ENCODE measurements around the gene OCA2. TPM values are rescaled to one million over a fixed set of nuclear protein-coding genes. Genes with fewer than 3 reads are reported as not detected.

The OCA2 gene
- total RNA-seq, 2 experiments from 2014 or later = not detected

DNA sequence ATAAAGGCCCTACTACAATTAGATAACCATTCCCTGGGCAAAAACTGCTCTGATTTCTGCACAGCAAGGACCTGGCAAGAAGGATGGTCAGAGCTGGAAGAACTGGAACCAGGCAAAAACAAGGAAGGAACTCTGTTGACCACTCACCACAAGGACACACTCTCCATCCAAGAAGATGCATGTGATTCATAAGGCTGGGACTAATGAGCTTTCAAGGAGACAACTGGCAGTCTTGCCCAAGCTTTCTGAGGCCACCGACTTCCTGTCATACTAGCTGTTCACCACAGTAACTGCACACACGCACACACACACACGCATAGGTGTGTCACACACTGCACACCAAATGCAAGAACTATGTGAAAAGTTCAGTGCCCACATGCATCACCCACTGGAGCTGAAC lies 256.6 kb downstream of the OCA2 start:
- Mint-ChIP-seq H3K27ac (no peak overlapping the region), H3K9me3 (ENCODE audit: low read depth) (no peaks in the 10 kb centered on the region), H3K36me3 (no peaks in the 10 kb centered on the region), H3K4me1 (no peaks in the 10 kb centered on the region), H3K4me3 (no peak overlapping the region), H3K27me3 (no peaks in the 10 kb centered on the region)
- ATAC-seq (no peak), DNase-seq (no peak)
- CTCF ChIA-PET = no interaction called here

DNA sequence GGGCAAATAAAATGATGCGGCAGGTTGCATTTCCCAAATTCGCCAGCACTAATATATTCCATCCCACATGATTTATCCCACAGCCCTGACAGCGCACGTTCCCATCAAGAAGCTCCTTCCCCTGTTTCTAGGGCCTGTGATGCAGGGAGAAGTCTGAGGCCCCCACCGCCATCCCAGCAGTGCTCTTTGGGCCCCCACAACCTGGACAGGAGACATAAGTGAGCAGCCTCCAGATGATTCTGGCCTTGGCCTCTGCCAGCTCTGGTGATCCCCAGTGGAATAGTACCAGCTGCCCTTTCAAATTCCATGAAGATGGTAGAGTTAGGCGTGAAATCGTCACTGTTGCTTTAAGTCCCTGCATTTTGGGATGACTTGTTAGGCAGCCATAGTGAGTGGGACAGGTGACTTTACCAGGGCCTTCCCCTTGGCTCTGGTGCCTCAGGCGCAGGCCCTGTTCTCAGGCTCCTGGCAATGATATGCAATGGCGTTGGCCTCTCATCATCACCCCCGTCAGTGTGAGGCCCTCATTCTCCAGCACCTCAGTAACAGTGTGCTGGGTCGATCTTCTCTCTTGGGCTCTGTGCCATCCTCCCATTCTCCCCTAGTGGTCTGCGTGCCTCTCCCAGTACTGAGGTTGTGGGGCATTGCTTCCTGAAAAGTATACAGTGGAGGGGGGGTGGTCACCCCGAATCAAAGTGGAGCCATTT lies 263.7 kb downstream of the OCA2 start:
- peaks cover 5% of the 10 kb centered on the region for H3K9me3 Mint-ChIP-seq (ENCODE audit: low read depth)
- H3K36me3 Mint-ChIP-seq = no peaks in the 10 kb centered on the region
- CTCF ChIA-PET = no interaction called here
- H3K27me3 Mint-ChIP-seq = no peaks in the 10 kb centered on the region
- H3K4me1 Mint-ChIP-seq = no peaks in the 10 kb centered on the region
- H3K27ac Mint-ChIP-seq = no peak overlapping the region
- DNase-seq (no peak), ATAC-seq (no peak)
- H3K4me3 Mint-ChIP-seq = no peak overlapping the region

DNA sequence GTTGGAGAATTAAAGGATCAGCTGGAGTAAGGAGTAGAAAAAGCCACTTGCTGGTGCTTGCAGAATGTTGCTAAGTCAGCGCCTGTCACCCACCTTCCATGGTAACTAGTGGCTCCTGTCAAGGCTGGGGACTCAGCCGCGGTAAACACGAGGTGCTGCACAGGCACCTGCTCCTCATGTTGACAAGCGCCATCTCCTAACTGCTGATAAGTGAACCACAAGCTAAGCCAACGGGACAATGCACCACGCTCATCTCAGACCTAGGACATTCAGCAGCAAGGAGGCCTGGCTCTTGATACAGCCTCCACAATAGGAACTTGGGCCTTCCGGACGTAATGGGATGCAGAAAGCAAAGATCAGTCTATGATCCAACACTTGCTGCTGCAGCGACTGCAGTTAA lies 264.4 kb downstream of the OCA2 start:
- DNase-seq (no peak), ATAC-seq (no peak)
- Mint-ChIP-seq H3K36me3 (no peaks in the 10 kb centered on the region), H3K4me3 (no peak overlapping the region), H3K27me3 (no peaks in the 10 kb centered on the region), H3K9me3 (ENCODE audit: low read depth) (peaks cover 5% of the 10 kb centered on the region), H3K4me1 (no peaks in the 10 kb centered on the region), H3K27ac (no peak overlapping the region)
- CTCF ChIA-PET = no interaction called here

DNA sequence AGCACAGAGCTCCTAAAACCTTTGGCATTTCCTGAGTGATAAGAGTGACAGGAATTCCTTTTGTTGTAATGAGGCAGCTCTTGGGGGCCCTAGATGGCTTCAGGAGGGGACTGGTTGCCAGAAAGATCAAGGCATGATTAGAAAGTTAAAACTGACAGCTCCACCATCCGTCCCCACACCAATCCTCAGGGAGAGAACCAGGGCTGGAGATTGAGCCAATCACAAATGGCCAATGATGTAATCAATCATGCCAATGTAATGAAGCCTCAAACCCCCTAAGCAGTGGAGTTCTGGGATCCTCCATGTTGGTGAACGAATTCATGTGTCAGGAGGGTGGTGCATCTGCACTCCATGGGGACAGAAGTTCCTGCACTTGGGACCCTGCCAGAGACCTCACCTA lies 265.1 kb downstream of the OCA2 start:
- Mint-ChIP-seq H3K4me1 (no peaks in the 10 kb centered on the region), H3K36me3 (no peaks in the 10 kb centered on the region), H3K27me3 (no peaks in the 10 kb centered on the region), H3K9me3 (ENCODE audit: low read depth) (peaks cover 7% of the 10 kb centered on the region), H3K4me3 (no peak overlapping the region), H3K27ac (no peak overlapping the region)
- no peak for DNase-seq
- ATAC-seq = no peak
- CTCF ChIA-PET = no interaction called here

DNA sequence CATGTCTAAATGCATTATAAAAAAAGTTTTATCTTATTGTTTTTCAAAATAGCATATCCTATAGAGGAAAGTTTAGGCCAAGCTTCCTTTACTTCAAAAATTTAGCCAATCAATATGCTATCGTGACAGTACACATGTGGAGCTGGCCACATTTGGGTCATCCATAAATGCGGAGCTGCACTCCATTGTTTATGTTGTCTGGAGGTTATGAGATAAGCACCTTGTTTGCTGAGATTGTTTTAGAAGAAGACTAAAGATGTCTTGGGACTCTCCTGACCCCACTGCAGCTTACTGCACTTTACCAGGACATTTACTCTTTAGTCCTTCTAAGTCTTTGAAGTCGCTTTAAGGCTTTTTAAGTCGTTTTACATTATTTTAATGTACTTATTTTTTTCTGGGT lies 265.9 kb downstream of the OCA2 start:
- DNase-seq (no peak), ATAC-seq (no peak)
- Mint-ChIP-seq H3K27me3 (no peaks in the 10 kb centered on the region), H3K36me3 (no peaks in the 10 kb centered on the region), H3K4me1 (no peaks in the 10 kb centered on the region), H3K27ac (no peak overlapping the region), H3K4me3 (no peak overlapping the region), H3K9me3 (ENCODE audit: low read depth) (peaks cover 8% of the 10 kb centered on the region)
- CTCF ChIA-PET = no interaction called here

DNA sequence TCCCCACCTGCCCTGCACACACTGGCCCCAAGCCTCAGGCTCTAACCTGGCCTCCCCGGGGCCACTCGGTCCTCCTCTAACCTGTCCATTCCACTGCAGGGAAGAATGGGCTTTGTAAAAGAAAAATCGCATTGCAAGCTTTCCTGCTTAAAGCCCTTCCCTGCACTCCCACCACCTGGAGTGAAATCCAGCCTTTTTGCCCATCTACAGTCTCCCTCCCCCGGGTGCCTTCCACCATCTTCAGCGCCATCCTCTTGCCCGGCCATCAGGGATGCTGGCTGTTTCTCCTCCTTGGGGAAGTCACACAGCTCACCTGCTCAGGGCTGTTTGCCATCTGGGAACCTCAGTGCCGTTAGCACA lies 266.9 kb downstream of the OCA2 start:
- ATAC-seq = no peak
- Mint-ChIP-seq H3K9me3 (ENCODE audit: low read depth) (peaks cover 8% of the 10 kb centered on the region), H3K4me1 (no peaks in the 10 kb centered on the region), H3K36me3 (no peaks in the 10 kb centered on the region), H3K27ac (no peak overlapping the region), H3K4me3 (no peak overlapping the region), H3K27me3 (no peaks in the 10 kb centered on the region)
- no peak for DNase-seq
- CTCF ChIA-PET = no interaction called here

DNA sequence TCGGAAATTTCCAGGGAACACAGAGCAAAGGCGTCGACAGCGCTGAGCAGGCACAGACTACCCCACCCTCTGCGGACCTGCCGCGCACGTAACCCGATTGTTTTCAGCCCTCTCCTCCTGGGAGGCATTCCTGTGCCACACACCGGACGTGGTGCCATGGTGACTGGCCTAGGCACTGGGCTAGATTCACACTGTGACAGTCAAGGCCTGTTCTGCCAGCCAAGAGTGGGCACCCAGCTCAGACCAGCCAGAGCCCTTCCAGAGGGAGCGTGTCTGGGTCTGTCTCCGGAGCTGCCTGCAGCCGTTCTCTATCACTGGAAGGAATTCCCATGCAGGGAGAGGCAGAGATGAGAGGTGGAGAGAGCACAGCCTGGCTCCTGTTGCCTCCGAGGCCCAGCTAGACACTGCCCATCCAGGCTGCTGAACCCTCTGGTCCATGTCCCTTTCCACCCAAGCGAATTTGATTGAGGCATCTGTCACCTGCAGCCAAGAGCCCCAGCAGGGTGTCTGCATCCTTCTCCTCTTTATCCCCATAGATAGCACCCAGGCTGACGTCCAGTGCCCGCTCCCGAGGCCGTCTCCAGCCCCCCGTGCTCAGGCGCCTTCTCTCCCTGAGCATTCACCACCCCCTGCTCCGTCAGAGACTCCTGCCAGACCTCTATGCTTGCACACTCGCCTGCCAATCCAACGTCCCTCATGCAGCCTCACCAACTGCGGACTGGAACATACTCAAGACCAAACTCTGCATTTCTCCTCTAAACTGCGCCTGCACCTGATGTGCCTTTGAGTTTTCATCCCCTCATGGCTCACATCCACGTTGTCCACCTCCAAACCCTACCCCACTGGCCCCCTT lies 267.5 kb downstream of the OCA2 start:
- Mint-ChIP-seq H3K4me1 (no peaks in the 10 kb centered on the region), H3K4me3 (no peak overlapping the region), H3K27me3 (no peaks in the 10 kb centered on the region), H3K27ac (no peak overlapping the region), H3K36me3 (no peaks in the 10 kb centered on the region), H3K9me3 (ENCODE audit: low read depth) (peaks cover 12% of the 10 kb centered on the region)
- ATAC-seq = no peak
- no peak for DNase-seq
- CTCF ChIA-PET = no interaction called here

DNA sequence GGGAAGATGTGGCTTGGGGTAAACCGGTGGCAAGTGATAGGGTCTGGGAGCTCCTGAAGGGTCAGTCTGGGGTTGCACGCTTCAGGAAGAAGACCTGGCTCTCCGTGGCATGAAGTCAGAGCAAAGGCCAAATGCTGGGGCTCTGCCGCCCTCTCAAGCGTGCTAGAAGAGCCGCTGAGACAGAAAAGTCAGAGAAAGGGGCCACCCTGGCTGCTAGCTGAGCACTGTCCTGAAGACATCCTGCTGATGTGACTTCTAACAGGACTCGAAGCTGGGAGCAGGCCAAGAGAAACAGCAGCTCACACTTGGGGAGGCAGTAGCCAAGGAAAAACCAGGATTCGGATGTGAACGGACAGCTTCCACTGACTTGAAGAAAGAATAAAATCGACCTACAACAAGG lies 270.4 kb downstream of the OCA2 start:
- Mint-ChIP-seq H3K9me3 (ENCODE audit: low read depth) (peaks cover 7% of the 10 kb centered on the region), H3K36me3 (no peaks in the 10 kb centered on the region), H3K27ac (no peak overlapping the region), H3K4me3 (no peak overlapping the region), H3K27me3 (no peaks in the 10 kb centered on the region), H3K4me1 (no peaks in the 10 kb centered on the region)
- no peak for ATAC-seq
- no peak for DNase-seq
- CTCF ChIA-PET = no interaction called here

DNA sequence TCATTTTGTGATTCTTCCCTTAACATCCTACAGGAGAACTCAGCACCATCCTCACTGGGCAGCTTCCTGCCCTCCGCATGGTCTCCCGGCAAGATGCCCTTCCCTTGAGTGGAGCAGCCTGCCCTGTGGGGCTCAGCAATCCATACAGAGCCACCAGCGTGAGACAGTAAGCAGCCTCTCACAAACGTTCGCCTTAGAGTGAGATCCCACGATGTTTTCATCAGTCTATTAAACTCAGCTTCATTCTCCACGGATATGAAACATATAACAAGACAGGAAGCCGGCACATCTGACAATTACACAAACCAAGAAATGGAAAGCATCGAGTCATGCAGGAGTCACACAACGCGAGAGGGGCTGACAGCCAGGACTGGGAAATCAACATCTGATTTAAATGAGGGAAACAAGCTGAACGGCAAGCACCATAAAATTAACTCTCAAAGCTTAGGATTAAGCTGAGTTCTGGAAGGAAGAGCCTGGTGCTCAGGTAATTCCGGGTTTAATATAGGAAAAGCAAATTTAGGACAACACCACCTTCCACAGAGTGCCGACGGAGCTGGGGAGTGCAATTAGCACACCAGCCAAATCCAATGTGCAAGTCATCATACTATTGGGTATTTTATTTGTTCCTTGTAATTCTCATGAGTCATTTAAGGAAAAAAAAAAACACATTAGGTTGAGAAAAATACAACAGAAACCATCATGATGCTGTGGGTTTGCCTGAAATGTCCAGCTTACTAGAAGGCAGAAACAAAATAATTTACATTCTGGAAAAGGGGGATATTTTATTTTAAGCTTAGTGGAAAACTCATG lies 272.0 kb downstream of the OCA2 start:
- Mint-ChIP-seq H3K27ac (no peak overlapping the region), H3K9me3 (ENCODE audit: low read depth) (peaks cover 7% of the 10 kb centered on the region), H3K4me3 (no peak overlapping the region), H3K4me1 (no peaks in the 10 kb centered on the region), H3K27me3 (no peaks in the 10 kb centered on the region), H3K36me3 (no peaks in the 10 kb centered on the region)
- CTCF ChIA-PET = no interaction called here
- no peak for ATAC-seq
- DNase-seq = no peak

DNA sequence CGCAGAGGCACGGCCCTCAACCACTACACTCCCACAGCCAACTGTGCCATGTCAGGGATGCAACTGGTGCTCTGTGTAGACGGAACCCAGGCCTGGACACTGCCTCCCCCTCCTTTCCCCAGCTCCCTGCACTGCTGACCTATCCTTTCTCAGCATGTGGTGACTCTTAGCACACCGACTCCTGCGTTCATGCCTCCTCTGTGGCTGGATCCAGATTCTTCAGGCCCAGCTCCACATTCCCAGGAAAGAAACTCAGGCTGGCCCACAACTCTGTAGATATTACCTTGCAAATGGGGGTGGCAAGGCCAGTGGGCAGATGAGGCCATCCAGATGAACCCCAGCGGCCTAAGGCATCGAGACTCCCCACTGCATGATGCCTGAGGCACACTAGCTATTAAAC lies 272.7 kb downstream of the OCA2 start:
- Mint-ChIP-seq H3K9me3 (ENCODE audit: low read depth) (peaks cover 7% of the 10 kb centered on the region), H3K36me3 (no peaks in the 10 kb centered on the region)

DNA sequence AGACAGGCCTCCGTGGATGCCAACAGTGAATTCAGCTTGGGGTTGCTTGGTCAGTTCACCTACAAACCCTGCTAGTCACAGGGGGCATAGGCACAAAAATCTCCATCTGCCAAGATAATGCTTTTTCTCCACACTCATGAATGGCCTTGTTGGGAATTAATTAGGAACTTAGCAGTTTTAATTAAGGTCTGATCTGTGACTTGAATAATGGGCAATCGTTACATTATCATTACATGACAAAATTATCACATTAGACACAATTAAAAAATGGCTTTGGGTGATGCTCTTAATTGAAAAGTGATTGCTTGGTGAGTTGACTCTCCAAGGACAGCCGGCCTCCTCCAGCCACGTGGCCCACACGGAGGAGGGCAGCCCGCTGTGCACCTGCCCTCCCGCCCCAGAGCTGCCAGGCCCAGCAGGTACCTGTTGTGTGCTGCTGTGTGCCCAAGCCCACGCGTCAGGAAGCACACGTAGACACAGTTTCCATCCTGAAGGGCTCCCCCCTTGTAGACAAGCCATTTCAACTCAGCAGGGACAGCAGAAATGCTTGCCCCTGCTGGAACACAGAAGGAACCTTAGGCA lies 274.2 kb downstream of the OCA2 start:
- ATAC-seq (no peak), DNase-seq (no peak)
- Mint-ChIP-seq H3K36me3 (no peaks in the 10 kb centered on the region), H3K4me3 (no peak overlapping the region), H3K9me3 (ENCODE audit: low read depth) (peaks cover 10% of the 10 kb centered on the region), H3K4me1 (no peaks in the 10 kb centered on the region), H3K27ac (no peak overlapping the region), H3K27me3 (no peaks in the 10 kb centered on the region)
- CTCF ChIA-PET = no interaction called here

More for the DNA sequence above, 272.7 kb downstream of the OCA2 start:
- CTCF ChIA-PET = no interaction called here
- ATAC-seq (no peak), DNase-seq (no peak)
- no peaks in the 10 kb centered on the region for H3K4me1 Mint-ChIP-seq
- H3K27me3 Mint-ChIP-seq = no peaks in the 10 kb centered on the region
- H3K4me3 Mint-ChIP-seq = no peak overlapping the region
- no peak overlapping the region for H3K27ac Mint-ChIP-seq

DNA sequence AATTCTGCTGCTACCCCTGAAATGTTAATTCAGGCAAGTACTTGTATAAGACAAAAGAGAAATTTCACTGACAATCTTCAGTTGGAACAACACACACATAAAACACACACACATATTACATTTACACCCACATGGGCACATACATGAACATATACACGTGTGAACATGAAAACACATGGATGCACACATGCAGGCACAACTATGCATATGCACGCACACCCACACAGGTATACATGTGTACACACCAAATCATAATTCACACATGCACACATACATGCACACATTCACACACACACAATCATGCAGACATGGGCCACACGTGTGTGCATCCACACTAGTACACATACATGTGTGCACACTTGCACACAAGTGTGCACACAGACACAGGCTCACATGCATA lies 277.8 kb downstream of the OCA2 start:
- ATAC-seq (no peak), DNase-seq (no peak)
- no peak overlapping the region for H3K27ac Mint-ChIP-seq
- H3K9me3 Mint-ChIP-seq (ENCODE audit: low read depth) = peaks cover 14% of the 10 kb centered on the region
- CTCF ChIA-PET = no interaction called here
- H3K27me3 Mint-ChIP-seq = no peaks in the 10 kb centered on the region
- H3K4me1 Mint-ChIP-seq = no peaks in the 10 kb centered on the region
- H3K4me3 Mint-ChIP-seq = no peak overlapping the region
- no peaks in the 10 kb centered on the region for H3K36me3 Mint-ChIP-seq

DNA sequence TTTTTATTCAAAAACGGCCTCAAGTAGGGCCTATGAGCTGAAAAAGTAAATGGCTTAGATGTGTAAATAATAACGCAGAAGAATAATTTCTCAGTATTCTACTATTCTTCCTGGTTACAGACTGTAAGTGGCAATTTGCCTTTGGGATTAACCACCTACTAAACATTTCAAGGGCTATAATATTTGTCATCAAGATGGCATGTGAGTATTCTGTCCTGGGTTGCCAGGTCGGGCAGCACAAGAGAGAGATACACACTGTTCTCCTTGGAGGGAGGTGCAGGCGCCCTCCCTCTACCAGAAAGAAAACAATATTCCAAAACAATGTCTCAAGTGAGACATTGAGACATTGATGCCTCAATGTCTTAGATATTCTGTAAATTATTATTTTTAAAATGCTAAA lies 278.4 kb downstream of the OCA2 start:
- no peak for ATAC-seq
- CTCF ChIA-PET = no interaction called here
- H3K4me3 Mint-ChIP-seq = no peak overlapping the region
- no peaks in the 10 kb centered on the region for H3K27me3 Mint-ChIP-seq
- H3K4me1 Mint-ChIP-seq = no peaks in the 10 kb centered on the region
- no peak for DNase-seq
- no peaks in the 10 kb centered on the region for H3K36me3 Mint-ChIP-seq
- H3K27ac Mint-ChIP-seq = no peak overlapping the region
- peaks cover 14% of the 10 kb centered on the region for H3K9me3 Mint-ChIP-seq (ENCODE audit: low read depth)

Data from activated CD8-positive, alpha-beta memory T cell treated with anti-CD3 and anti-CD28 coated beads, Interleukin-2, amount 10 ng/mL, durations not matched to agents 7 days and 5 days (primary cell).